Glutamatergic neuron (in vitro differentiated cells): Measurements from ENCODE around the gene TOPBP1. TPM values are rescaled to one million over a fixed set of nuclear protein-coding genes. Genes with fewer than 3 reads are reported as not detected.

ENCODE experiments used
- DNase-seq: peaks from one replicate; pipeline ENCODE4 v3.0.0; 2022
- H3K27ac Mint-ChIP-seq: one replicate; pipeline ENCODE4 v1.8.0; 2020; ENCODE audit warnings: mild to moderate bottlenecking, mixed read lengths, inconsistent platforms; ENCODE audit not compliant: unreplicated experiment
- H3K27me3 Mint-ChIP-seq: one replicate; pipeline ENCODE4 v1.8.0; 2020; ENCODE audit warnings: mild to moderate bottlenecking, moderate library complexity, mixed read lengths, inconsistent platforms; ENCODE audit not compliant: unreplicated experiment
- H3K36me3 Mint-ChIP-seq: one replicate; pipeline ENCODE4 v1.8.0; 2020; ENCODE audit warnings: mild to moderate bottlenecking, mixed read lengths, inconsistent platforms; ENCODE audit not compliant: unreplicated experiment
- H3K4me1 Mint-ChIP-seq: one replicate; pipeline ENCODE4 v1.8.0; 2020; ENCODE audit warnings: mild to moderate bottlenecking, low read depth, mixed read lengths, inconsistent platforms; ENCODE audit not compliant: unreplicated experiment
- H3K4me3 Mint-ChIP-seq: one replicate; pipeline ENCODE4 v1.8.0; 2020; ENCODE audit warnings: mild to moderate bottlenecking, mixed read lengths, inconsistent platforms; ENCODE audit not compliant: unreplicated experiment
- H3K9me3 Mint-ChIP-seq: one replicate; pipeline ENCODE4 v1.8.0; 2020; ENCODE audit warnings: mild to moderate bottlenecking, moderate library complexity, mixed read lengths, inconsistent platforms; ENCODE audit not compliant: unreplicated experiment
- total RNA-seq: library from RNA; stranded (reverse); fragmentation: NEBNext Ultra II Directional; extraction: Animal tissue kit (Norgen Biotek cat#: 25700); gene quantifications from one replicate; pipeline ENCODE4 v1.2.1, GENCODE V29; 2021; ENCODE audit not compliant: unreplicated experiment
- TF ChIP-seq, protein P1 (sequence below): fragments of 200-600 bp; sonication (generic); IDR thresholded peaks from one replicate; pipeline ENCODE4 v1.5.0; 2021; ENCODE audit not compliant: partially characterized antibody, unreplicated experiment

The TOPBP1 gene
- total RNA-seq, 1 donor from 2014 or later: 33.9 TPM

DNA sequence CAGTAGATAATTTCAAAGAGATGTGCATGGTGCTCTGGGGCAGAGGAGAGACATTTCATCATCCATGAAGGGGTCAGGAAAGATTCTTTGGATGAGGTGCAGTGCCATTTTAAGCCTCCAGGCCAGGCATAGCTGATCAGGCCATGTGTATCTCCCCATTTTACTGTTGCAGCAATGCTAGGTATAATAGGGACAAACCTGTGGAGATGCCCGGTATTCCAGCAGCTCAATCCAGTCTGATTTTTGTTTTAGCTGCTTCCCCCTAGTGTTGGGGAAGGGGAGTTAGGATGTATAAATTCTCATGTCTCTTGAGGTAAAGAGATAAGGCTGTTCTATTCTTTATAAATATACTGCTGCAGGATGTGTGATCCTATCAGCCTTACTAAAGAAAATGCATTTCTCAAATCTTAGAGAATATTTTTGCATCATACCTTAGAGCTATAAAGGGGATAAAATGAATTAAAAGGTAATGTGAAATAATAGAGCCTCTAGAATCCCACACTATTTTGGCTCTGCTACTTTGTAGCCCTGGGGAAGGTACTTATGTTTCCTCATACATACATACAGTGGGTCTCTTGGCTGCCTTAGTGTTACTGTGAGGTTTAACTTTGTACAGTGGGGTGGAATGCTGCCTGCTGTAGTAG, 83.1 kb downstream of the TOPBP1 start:
- TF ChIP-seq, protein P1, sequence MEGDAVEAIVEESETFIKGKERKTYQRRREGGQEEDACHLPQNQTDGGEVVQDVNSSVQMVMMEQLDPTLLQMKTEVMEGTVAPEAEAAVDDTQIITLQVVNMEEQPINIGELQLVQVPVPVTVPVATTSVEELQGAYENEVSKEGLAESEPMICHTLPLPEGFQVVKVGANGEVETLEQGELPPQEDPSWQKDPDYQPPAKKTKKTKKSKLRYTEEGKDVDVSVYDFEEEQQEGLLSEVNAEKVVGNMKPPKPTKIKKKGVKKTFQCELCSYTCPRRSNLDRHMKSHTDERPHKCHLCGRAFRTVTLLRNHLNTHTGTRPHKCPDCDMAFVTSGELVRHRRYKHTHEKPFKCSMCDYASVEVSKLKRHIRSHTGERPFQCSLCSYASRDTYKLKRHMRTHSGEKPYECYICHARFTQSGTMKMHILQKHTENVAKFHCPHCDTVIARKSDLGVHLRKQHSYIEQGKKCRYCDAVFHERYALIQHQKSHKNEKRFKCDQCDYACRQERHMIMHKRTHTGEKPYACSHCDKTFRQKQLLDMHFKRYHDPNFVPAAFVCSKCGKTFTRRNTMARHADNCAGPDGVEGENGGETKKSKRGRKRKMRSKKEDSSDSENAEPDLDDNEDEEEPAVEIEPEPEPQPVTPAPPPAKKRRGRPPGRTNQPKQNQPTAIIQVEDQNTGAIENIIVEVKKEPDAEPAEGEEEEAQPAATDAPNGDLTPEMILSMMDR: peak; percentile 67
- Mint-ChIP-seq H3K4me1 (peaks cover 14% of the 10 kb centered on the region), H3K36me3 (no peaks in the 10 kb centered on the region), H3K9me3 (peaks cover 5% of the 10 kb centered on the region), H3K27ac (peak overlapping the region; percentile 59), H3K4me3 (no peak overlapping the region), H3K27me3 (no peaks in the 10 kb centered on the region)
- DNase-seq: no peak

DNA sequence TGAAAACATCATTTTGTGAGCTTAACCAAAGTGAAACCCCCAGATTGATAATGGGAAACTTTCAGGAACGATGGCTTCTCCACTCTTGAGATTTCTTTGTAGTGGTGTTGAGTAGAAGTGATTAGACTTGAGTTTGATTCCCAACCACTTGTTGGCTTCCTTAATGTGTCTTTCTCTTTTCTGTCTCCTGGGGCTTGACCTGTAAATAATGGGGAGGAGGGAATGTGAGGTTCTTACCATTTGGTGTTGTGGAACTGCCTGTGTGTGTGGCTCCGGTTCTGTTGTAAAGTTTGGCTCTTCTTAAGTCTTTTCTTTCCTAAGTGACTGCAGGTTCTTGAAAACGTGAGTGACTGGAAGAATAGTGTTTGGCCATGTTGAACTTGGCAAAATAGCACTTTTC, 85.6 kb downstream of the TOPBP1 start:
- H3K4me3 Mint-ChIP-seq: peak overlapping the region; percentile 63
- DNase-seq: no peak
- H3K27ac Mint-ChIP-seq: no peak overlapping the region
- peaks cover 14% of the 10 kb centered on the region for H3K4me1 Mint-ChIP-seq
- H3K36me3 Mint-ChIP-seq: no peaks in the 10 kb centered on the region
- peaks cover 6% of the 10 kb centered on the region for H3K9me3 Mint-ChIP-seq
- TF ChIP-seq, protein P1: no peak
- H3K27me3 Mint-ChIP-seq: peaks cover 2% of the 10 kb centered on the region

DNA sequence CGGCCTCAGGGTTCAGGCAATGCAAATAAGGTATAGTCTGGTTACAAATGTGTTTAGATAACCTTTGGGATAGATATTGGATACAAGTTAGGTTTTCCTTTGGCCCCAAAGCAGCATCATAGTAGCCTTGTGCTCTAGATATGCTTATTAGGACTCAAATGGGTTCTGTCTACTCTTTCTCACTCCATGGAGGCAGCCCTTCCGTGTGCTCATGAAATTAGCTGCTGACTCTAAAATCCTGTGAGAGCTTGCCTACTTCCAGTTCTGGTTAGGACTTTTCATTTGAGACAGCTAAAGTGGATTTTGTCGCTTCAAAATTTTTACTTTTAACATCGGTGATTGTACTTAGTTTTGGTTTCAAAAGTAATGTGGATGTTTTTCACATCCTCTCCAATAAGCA, 86.7 kb downstream of the TOPBP1 start:
- H3K9me3 Mint-ChIP-seq: peaks cover 6% of the 10 kb centered on the region

DNA sequence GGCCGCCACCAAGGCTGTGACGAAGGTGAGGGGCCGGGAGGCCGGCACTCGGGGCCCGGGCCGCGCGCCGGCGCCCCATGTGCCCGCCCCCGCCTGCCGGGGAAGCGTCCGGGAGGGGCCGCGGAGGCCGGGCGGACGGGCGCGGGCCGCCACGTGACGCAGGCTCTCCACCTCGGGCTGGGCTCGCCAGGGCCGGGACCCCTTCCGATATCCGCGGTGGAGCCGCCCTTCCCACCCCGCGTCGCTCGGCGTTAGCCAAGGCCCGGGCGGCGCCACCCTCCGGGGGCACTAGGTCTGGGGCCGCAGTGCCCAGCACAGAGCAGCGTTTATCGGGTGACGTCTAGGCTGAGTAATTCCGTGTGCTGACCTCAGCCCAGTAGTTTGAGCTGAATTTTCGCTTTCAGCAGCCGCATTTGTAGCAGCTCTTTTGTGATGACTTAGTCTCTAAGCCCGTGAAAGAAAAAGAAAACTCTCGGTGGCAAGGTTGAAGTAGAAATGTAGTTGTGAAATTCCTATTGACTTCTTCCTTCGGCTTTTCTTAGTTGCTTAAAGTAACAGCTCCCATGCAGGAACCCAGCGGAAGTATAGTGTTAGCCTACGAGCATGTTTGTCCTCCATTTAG, 87.4 kb downstream of the TOPBP1 start:
- Mint-ChIP-seq H3K27ac (peak overlapping the region; percentile 80), H3K27me3 (peaks cover 2% of the 10 kb centered on the region), H3K4me3 (peak overlapping the region; percentile 96), H3K4me1 (peaks cover 14% of the 10 kb centered on the region), H3K9me3 (peaks cover 6% of the 10 kb centered on the region), H3K36me3 (no peaks in the 10 kb centered on the region)
- DNase-seq: peak; percentile 79
- TF ChIP-seq, protein P1: no peak

More for the DNA sequence above, 86.7 kb downstream of the TOPBP1 start:
- Mint-ChIP-seq H3K27ac (peak overlapping the region; percentile 80), H3K4me1 (peaks cover 14% of the 10 kb centered on the region), H3K4me3 (peak overlapping the region; percentile 96), H3K36me3 (no peaks in the 10 kb centered on the region), H3K27me3 (peaks cover 2% of the 10 kb centered on the region)
- no peak for DNase-seq
- TF ChIP-seq, protein P1: no peak

DNA sequence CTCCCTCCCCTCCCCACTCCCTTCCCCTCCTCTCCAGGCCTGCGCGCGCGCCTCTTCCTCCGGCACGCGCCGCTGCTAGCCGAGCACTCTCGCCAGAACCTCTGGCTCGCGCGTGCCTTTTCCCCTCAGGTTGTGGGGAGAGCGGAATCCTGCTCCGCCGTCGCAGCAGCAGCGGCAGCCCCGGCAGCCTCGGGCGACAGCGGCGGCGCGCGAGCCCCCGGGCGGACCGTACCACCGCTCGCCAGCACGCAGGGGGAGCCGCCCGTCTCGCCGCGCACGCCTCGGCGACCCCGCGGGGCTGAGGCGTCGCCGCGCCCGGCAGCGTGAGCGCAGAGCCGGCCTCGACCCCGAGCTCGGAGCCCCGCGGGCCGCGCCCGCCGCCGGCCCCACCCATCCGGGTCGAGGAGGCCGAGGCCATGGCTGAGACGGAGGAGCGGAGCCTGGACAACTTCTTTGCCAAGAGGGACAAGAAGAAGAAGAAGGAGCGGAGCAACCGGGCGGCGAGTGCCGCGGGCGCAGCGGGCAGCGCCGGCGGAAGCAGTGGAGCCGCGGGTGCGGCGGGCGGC, 88.0 kb downstream of the TOPBP1 start, which contains the start of gene CDV3:
Gene CDV3, plus strand, starts transcription at position 58 of the 566 bp plus-strand sequence. Its CDS starts 359 bp downstream, at position 417.
- peaks cover 6% of the 10 kb centered on the region for H3K9me3 Mint-ChIP-seq
- peak within 1 kb of the TSS; percentile 96 for H3K4me3 Mint-ChIP-seq
- no peaks in the 10 kb centered on the region for H3K36me3 Mint-ChIP-seq
- peak within 1 kb of the TSS; percentile 80 for H3K27ac Mint-ChIP-seq
- TF ChIP-seq, protein P1: no peak
- peaks cover 2% of the 10 kb centered on the region for H3K27me3 Mint-ChIP-seq
- DNase-seq: peak; percentile 83
- H3K4me1 Mint-ChIP-seq: peaks cover 14% of the 10 kb centered on the region
